ENCODE data around the gene UTS2B.

Gene UTS2B

GRCh38 chr3:191356631-191357439, 26.5 kb upstream of the UTS2B start:
- TF ChIP-seq CTCF (IDR thresholded peaks at IDR 0.05; ENCODE audit: unreplicated experiment in 3 of 3) = no peak
- no peaks in the 10 kb centered on the region for H3K27me3 Mint-ChIP-seq (ENCODE audit: low read depth)
- H3K27ac Mint-ChIP-seq = peak overlapping the region in 1 of 3 experiments; percentile 25
- peaks cover 3% of the 10 kb centered on the region for H3K4me1 Mint-ChIP-seq
- no peaks in the 10 kb centered on the region for H3K9me3 Mint-ChIP-seq
- H3K4me3 Mint-ChIP-seq = no peak overlapping the region
- H3K36me3 Mint-ChIP-seq (ENCODE audit: low read depth) = peaks cover 46% of the 10 kb centered on the region

GRCh38 chr3:191355406-191355805, 25.1 kb upstream of the UTS2B start:
- no peaks in the 10 kb centered on the region for H3K9me3 Mint-ChIP-seq
- H3K36me3 Mint-ChIP-seq (ENCODE audit: low read depth) = peaks cover 32% of the 10 kb centered on the region
- peaks cover 9% of the 10 kb centered on the region for H3K4me1 Mint-ChIP-seq
- H3K4me3 Mint-ChIP-seq = no peak overlapping the region
- H3K27me3 Mint-ChIP-seq (ENCODE audit: low read depth) = no peaks in the 10 kb centered on the region
- TF ChIP-seq CTCF (IDR thresholded peaks at IDR 0.05; ENCODE audit: unreplicated experiment in 3 of 3) = no peak
- H3K27ac Mint-ChIP-seq = no peak overlapping the region

- Mint-ChIP-seq H3K4me1 (peaks cover 11% of the 10 kb centered on the region), H3K9me3 (no peaks in the 10 kb centered on the region), H3K27ac (no peak overlapping the region), H3K4me3 (no peak overlapping the region), H3K36me3 (ENCODE audit: low read depth) (peaks cover 11% of the 10 kb centered on the region), H3K27me3 (ENCODE audit: low read depth) (no peaks in the 10 kb centered on the region)
- TF ChIP-seq CTCF (IDR thresholded peaks at IDR 0.05; ENCODE audit: unreplicated experiment in 3 of 3) = no peak
Measured at GRCh38 chr3:191353022-191353777, 22.9 kb upstream of the UTS2B start.

- peaks cover 11% of the 10 kb centered on the region for H3K4me1 Mint-ChIP-seq
- peaks cover 2% of the 10 kb centered on the region for H3K36me3 Mint-ChIP-seq (ENCODE audit: low read depth)
- no peak overlapping the region for H3K27ac Mint-ChIP-seq
- no peak overlapping the region for H3K4me3 Mint-ChIP-seq
- TF ChIP-seq CTCF (IDR thresholded peaks at IDR 0.05; ENCODE audit: unreplicated experiment in 3 of 3) = no peak
- H3K27me3 Mint-ChIP-seq (ENCODE audit: low read depth) = no peaks in the 10 kb centered on the region
- no peaks in the 10 kb centered on the region for H3K9me3 Mint-ChIP-seq
Measured at GRCh38 chr3:191352014-191352413, 21.7 kb upstream of the UTS2B start.

- peak overlapping the region; percentile 50 to 89 (median 73) for H3K27ac Mint-ChIP-seq
- no peaks in the 10 kb centered on the region for H3K27me3 Mint-ChIP-seq (ENCODE audit: low read depth)
- peaks cover 8% of the 10 kb centered on the region for H3K4me1 Mint-ChIP-seq
- H3K36me3 Mint-ChIP-seq (ENCODE audit: low read depth) = no peaks in the 10 kb centered on the region
- TF ChIP-seq CTCF (IDR thresholded peaks at IDR 0.05; ENCODE audit: unreplicated experiment in 3 of 3) = no peak
- no peaks in the 10 kb centered on the region for H3K9me3 Mint-ChIP-seq
- H3K4me3 Mint-ChIP-seq = no peak overlapping the region
Measured at GRCh38 chr3:191350396-191351090, 20.2 kb upstream of the UTS2B start.

Measured in nephron (organoid).